OCI-LY7 (cell line): ENCODE results near the gene ERP27. TPM values are rescaled to one million over a fixed set of nuclear protein-coding genes. Genes with fewer than 3 reads are reported as not detected.
A peak's percentile ranks its signal among the peaks of the same experiment; 100 is the strongest.

ENCODE experiments used
- BruUV-seq: library from RNA; stranded (reverse); fragments of 400-500 nt; replicated peaks from 2 replicates; lab custom pipeline; 2021; lab: Mats Ljungman, UMichigan
- CTCF ChIA-PET: fragments of 300-600 bp; sonication (Branson Sonifier 250); formaldehyde crosslinking; loops from one replicate; lab custom pipeline; 2022; ENCODE audit warnings: antibody characterized with exemption; ENCODE audit not compliant: unreplicated experiment; lab: Charles Lee
- POLR2A ChIA-PET: fragments of 300-600 bp; sonication (Branson Sonifier 250); formaldehyde crosslinking; loops from one replicate; lab custom pipeline; 2022; ENCODE audit warnings: antibody characterized with exemption; lab: Charles Lee
- DNase-seq: peaks from one replicate; pipeline ENCODE4 v3.0.0-alpha.2; 2015; ENCODE audit warnings: low spot score
- H2AFZ ChIP-seq: fragments of 200-600 bp; sonication (generic), shearing (Covaris generic); 2 replicates; pipeline ENCODE4 v1.6.1; 2014; ENCODE audit warnings: mild to moderate bottlenecking, antibody characterized with exemption, low read length, moderate library complexity
- H3K27ac ChIP-seq: fragments of 200-600 bp; sonication (generic); 2 replicates; pipeline ENCODE4 v1.5.1; 2014; ENCODE audit warnings: mixed run types, low read depth, mild to moderate bottlenecking, moderate library complexity, low read length, inconsistent platforms; ENCODE audit not compliant: poor library complexity, severe bottlenecking
- H3K36me3 ChIP-seq: fragments of 200-600 bp; sonication (generic); 2 replicates; pipeline ENCODE4 v1.6.1; 2014; ENCODE audit warnings: mild to moderate bottlenecking, antibody characterized with exemption, low read length, moderate library complexity, mixed read lengths; ENCODE audit not compliant: insufficient read depth
- H3K4me1 ChIP-seq: fragments of 200-600 bp; sonication (generic); 2 replicates; pipeline ENCODE4 v1.5.1; 2014; ENCODE audit warnings: mild to moderate bottlenecking, low read length; ENCODE audit not compliant: insufficient read depth, poor library complexity, severe bottlenecking
- H3K4me2 ChIP-seq: fragments of 200-600 bp; sonication (generic); 2 replicates; pipeline ENCODE4 v1.6.1; 2014; ENCODE audit warnings: mild to moderate bottlenecking, low read length
- H3K4me3 ChIP-seq: fragments of 200-600 bp; sonication (generic); 2 replicates; pipeline ENCODE4 v1.5.1; 2014; ENCODE audit warnings: mild to moderate bottlenecking, low read depth, low read length; ENCODE audit not compliant: poor library complexity, severe bottlenecking
- H3K79me2 ChIP-seq: fragments of 200-600 bp; sonication (generic); 2 replicates; pipeline ENCODE4 v1.6.1; 2016; ENCODE audit warnings: low read depth, mild to moderate bottlenecking, low read length, moderate library complexity, mixed read lengths; ENCODE audit not compliant: insufficient read depth
- H3K9me2 ChIP-seq: fragments of 200-600 bp; sonication (generic); 2 replicates; pipeline ENCODE4 v1.6.1; 2016; ENCODE audit warnings: mild to moderate bottlenecking, low read length, mixed read lengths; ENCODE audit not compliant: insufficient read depth
- H3K9me3 ChIP-seq: fragments of 200-600 bp; sonication (generic); 2 replicates; pipeline ENCODE4 v1.6.1; 2014; ENCODE audit warnings: mild to moderate bottlenecking, mixed run types, low read length, mixed read lengths
- H4K20me1 ChIP-seq: fragments of 200-600 bp; sonication (generic); 2 replicates; pipeline ENCODE4 v1.6.1; 2014; ENCODE audit warnings: mild to moderate bottlenecking, antibody characterized with exemption, low read length, moderate library complexity, mixed read lengths; ENCODE audit not compliant: insufficient read depth
- EZH2phosphoT487 ChIP-seq: fragments of 200-600 bp; sonication (generic); IDR thresholded peaks from 2 replicates; pipeline ENCODE4 v1.6.1; 2018; ENCODE audit warnings: low read depth, borderline replicate concordance, mild to moderate bottlenecking, mixed run types, antibody characterized with exemption, low read length, moderate library complexity, mixed read lengths
- intact Hi-C: fragments of 100-400 bp; cut with micrococcal nuclease; formaldehyde crosslinking; loops from one replicate; pipeline ENCODE4 v1.10.0; 2022; ENCODE audit not compliant: unreplicated experiment
- total RNA-seq, 2 experiments: library from RNA; depleted of rRNA in 1 of 2; stranded (reverse); fragments of >200 nt in 1 of 2; shearing (Covaris generic) in 1 of 2; gene quantifications; 2 replicates each; pipeline ENCODE4 v1.2.3, GENCODE V29; 2014 to 2022
- TF ChIP-seq, protein P1 (sequence below): fragments of 200-600 bp; sonication (generic); conservative IDR thresholded peaks from 2 replicates; pipeline ENCODE4 v1.5.1; 2014; ENCODE audit warnings: mild to moderate bottlenecking, antibody characterized with exemption, low read length, moderate library complexity, mixed read lengths

Gene ERP27
- total RNA-seq, 2 experiments from 2014 or later, result 1.7 to 1.9 TPM

DNA sequence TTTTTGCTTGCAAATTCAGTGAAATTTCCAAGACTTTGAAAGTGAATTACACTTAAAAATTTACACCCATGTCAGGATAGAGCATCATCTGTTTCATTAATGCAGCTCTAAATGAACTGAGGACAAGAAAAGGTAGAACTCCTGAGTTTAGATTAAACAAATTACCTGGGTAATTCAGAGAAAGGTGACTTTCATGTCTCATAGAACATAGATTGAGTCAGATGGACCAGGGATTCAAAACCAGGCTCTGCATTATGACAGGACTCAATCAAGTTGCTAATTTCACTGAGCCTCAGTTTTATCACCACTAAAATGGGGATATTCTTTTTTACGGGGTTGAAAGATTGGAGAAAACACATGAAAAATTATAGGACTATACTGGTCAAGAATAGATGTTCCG is 18.6 kb upstream of the ERP27 start:
- H3K9me3 ChIP-seq, result no peaks in the 10 kb centered on the region
- no peak overlapping the region for H2AFZ ChIP-seq
- H3K9me2 ChIP-seq, result no peaks in the 10 kb centered on the region
- peaks cover 72% of the 10 kb centered on the region for H3K4me1 ChIP-seq
- peaks cover 71% of the 10 kb centered on the region for H3K36me3 ChIP-seq
- no peak for DNase-seq
- BruUV-seq, result no TSS peak
- peak overlapping the region; percentile 97 for H3K27ac ChIP-seq
- intact Hi-C loops, result loop anchor here (5.0 to 10.0 kb wide), 4 partner anchors 75 to 928 kb away; partner anchors contain the start of gene STRAP
- H4K20me1 ChIP-seq, result peaks cover 54% of the 10 kb centered on the region
- peak overlapping the region; percentile 72 for H3K4me3 ChIP-seq
- H3K4me2 ChIP-seq, result peak overlapping the region; percentile 94
- ChIA-PET POLR2A (interaction anchor here (0.6 to 2.5 kb wide), 7 partner anchors 9 to 187 kb away, joined by 3 to 8 read pairs (median 3); no protein-coding TSS in a partner anchor), CTCF (no interaction called here)
- TF ChIP-seq, protein P1, sequence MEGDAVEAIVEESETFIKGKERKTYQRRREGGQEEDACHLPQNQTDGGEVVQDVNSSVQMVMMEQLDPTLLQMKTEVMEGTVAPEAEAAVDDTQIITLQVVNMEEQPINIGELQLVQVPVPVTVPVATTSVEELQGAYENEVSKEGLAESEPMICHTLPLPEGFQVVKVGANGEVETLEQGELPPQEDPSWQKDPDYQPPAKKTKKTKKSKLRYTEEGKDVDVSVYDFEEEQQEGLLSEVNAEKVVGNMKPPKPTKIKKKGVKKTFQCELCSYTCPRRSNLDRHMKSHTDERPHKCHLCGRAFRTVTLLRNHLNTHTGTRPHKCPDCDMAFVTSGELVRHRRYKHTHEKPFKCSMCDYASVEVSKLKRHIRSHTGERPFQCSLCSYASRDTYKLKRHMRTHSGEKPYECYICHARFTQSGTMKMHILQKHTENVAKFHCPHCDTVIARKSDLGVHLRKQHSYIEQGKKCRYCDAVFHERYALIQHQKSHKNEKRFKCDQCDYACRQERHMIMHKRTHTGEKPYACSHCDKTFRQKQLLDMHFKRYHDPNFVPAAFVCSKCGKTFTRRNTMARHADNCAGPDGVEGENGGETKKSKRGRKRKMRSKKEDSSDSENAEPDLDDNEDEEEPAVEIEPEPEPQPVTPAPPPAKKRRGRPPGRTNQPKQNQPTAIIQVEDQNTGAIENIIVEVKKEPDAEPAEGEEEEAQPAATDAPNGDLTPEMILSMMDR, result no peak
- peaks cover 95% of the 10 kb centered on the region for H3K79me2 ChIP-seq

DNA sequence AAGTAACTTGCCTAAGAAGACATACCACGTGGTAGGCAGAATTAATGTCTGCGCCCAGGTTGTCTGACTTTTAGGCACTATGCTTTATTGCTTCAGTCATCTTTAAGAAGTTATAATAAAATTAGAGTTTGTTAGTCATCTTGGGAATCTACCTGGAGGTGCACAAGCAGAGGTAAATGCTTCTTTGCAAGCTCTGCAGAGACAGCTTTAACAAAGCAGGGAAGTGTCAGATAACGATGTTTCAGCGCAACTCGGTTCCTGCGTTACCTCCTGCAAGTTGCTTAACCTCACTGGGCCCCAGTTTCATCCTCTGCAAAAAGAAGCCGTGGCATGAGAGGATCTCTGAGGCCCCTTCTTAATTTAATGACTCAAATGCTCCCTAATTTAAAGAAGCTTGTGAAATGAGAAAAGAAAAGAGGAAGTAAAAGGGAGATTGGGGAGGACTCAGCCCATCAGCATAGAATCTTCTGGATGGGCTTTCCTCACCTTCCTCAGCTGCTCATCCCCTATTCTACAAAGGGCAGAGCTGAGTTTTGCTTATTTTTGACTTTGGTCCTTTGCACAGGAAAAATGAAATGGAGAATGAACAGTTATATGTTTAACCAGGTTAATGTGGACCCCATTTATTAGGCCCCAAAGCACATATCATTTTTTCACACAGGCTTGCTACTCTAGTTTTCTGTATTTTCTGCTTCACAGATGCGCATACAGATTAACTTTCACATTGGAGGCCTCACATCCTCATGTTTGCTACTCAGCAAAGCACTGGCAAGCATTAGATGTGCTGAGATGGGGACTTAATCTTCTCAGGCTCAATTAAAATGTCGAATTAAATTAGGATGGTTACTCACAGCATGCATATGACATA is 17.9 kb upstream of the ERP27 start:
- Histone ChIP-seq H3K36me3 (peaks cover 78% of the 10 kb centered on the region), H2AFZ (no peak overlapping the region), H4K20me1 (peaks cover 60% of the 10 kb centered on the region), H3K4me3 (peak overlapping the region; percentile 72), H3K9me2 (no peaks in the 10 kb centered on the region), H3K27ac (peak overlapping the region; percentile 97), H3K79me2 (peaks cover 100% of the 10 kb centered on the region), H3K4me2 (peak overlapping the region; percentile 94), H3K4me1 (peaks cover 78% of the 10 kb centered on the region), H3K9me3 (no peaks in the 10 kb centered on the region)
- ChIA-PET POLR2A (interaction anchor here (1.0 to 2.5 kb wide), 6 partner anchors 10 to 186 kb away, joined by 3 to 8 read pairs (median 3); no protein-coding TSS in a partner anchor), CTCF (no interaction called here)
- intact Hi-C loops, result loop anchor here (5.0 to 10.0 kb wide), 4 partner anchors 74 to 929 kb away; partner anchors contain the start of gene STRAP
- peak; percentile 53 for DNase-seq
- TF ChIP-seq EZH2phosphoT487, result no peak
- TF ChIP-seq, protein P1, result no peak
- BruUV-seq, result no TSS peak
